Upper lobe of left lung (tissue), 4 donors: ENCODE data around the gene QSOX1.

Experiments
- CTCF ChIP-seq, 6 experiments: fragments of 450-650 bp in 4 of 6; fragments of 200-600 bp in 2 of 6; sonication (generic) in 2 of 6; IDR thresholded peaks; one replicate each; pipeline ENCODE4 v1.5.1; 2016 to 2019; ENCODE audit warnings: antibody characterized with exemption in 6 of 6
- POLR2A ChIP-seq, 4 donors: fragments of 450-650 bp; IDR thresholded peaks; one replicate each; pipeline ENCODE4 v1.5.1; 2016 to 2017; ENCODE audit warnings: antibody characterized with exemption in 4 of 4, mild to moderate bottlenecking in 2 of 4
- POLR2AphosphoS5 ChIP-seq, 2 donors: sonication (generic); formaldehyde crosslinking; IDR thresholded peaks; one replicate each; pipeline ENCODE4 v1.5.1; 2017; ENCODE audit warnings: antibody characterized with exemption in 2 of 2

GRCh38 chr1:180133193-180133592 lies 21.5 kb upstream of the QSOX1 start:
- TF ChIP-seq CTCF (IDR thresholded peaks at IDR 0.05) (no peak), POLR2A (IDR thresholded peaks at IDR 0.05) (no peak), POLR2AphosphoS5 (IDR thresholded peaks at IDR 0.05) (no peak)
